Myocyte (in vitro differentiated cells): ENCODE measurements around the gene FAM222A. TPM values are rescaled to one million over a fixed set of nuclear protein-coding genes. Genes with fewer than 3 reads are reported as not detected.
A peak's percentile ranks its signal among the peaks of the same experiment; 100 is the strongest.

Experiments
- DNase-seq: peaks from one replicate; pipeline ENCODE4 v3.0.0-alpha.2; 2012; ENCODE audit warnings: low read depth
- total RNA-seq: library from RNA; depleted of rRNA; stranded (reverse); fragments of >200 nt; gene quantifications from 2 replicates; pipeline ENCODE4 v1.2.3, GENCODE V29; 2014

FAM222A gene
- total RNA-seq, 1 donor from 2014 or later, result 5.7 TPM

DNA sequence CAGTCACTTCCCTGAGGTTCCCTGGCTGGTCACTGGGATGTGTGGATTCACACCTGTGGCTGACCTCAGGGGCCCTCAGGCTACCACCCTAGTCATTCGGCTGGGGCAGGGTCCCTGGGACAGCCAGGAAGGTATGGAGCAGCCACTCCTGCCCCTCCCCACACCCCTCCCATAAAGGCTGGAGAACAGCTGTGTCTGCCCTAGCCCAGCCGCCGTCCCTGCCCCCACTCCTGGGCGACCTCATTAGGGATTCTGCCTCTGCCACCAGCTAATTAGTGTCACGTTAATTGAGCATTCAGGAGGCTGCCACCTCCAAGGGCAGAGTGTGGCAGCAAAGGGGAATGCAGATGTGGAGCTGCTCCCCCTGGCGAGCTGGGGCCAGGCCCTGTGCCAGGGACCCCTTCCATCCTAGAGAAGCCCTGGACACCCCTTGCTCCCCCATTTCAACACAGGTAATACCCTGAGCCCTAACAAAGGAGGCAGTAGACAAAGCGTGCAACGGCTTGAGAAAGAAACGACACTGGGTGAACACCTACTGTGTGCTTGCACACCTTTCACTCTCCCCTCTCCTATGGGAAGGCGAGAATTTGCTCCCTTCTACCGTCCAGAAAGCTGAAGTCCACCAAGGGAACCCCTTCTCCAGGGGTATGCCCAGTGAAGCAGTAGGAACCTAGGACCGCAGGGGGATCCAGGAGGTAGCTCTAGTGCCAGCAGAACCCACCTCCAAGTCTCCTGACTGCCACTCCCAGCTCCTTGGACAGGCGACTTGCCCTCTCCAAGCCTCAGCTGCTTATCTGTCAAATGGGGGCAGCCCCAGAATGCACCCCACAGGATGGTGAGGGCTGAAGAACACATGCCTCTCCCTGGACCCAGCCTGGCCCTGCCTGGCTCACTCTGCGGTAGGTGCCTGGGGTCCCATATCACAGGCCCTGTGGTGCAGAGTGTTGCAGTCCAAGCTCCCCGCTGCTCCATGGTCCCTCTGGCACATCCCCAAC lies 45.1 kb downstream of the FAM222A start:
- no peak for DNase-seq

GRCh38 chr12:109759595-109759994 lies 46.0 kb downstream of the FAM222A start:
- DNase-seq, result no peak

GRCh38 chr12:109760031-109760929 lies 46.7 kb downstream of the FAM222A start:
- peak; percentile 94 for DNase-seq

DNA sequence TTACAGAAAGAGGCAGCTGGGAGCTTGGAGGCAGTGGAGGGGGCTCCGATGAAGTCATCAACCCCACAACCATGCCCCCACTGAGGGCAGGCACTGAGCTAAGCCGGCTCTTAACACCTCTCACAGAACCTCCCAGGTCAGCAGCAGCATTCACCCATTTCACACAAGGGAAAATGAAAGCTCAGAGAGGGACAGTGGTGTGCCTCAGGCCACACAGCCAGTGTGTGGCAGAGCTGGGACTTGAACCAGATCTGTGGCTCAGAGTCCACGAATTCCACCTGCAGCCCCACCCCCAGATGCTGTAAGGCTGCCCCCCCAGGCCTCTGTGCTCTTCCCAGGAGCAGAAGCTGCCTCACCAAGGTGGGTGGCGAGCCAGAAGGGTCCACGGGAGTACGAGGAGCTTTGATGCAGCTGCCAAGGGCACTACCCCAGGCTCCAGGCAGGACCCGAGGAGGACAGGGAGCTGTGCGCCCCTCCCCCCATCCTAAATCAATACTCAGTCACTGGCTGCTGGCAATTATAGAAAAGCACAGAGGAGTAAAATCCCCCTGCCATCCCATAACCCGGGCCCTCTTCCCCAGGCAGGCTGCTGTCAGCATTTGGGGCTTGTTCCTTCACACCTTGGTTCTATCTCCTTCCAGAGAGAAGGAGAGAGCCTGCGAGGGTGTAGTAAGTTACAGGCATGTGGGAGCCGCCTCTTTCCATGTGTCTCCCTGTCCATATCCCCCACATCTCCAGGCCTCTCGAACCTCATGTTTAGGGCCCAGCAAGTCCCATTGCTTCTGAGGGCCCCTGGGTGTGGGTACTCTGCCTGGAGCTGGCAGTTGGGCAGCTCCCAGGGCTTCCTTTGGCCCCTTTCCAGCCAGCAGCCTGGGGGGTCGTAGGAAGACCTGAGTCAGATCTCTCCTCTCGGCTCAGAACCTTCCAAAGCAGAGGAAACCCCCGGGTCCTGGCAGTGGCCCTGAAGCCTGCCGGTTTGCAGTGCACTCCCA lies 47.6 kb downstream of the FAM222A start:
- DNase-seq, result no peak

DNA sequence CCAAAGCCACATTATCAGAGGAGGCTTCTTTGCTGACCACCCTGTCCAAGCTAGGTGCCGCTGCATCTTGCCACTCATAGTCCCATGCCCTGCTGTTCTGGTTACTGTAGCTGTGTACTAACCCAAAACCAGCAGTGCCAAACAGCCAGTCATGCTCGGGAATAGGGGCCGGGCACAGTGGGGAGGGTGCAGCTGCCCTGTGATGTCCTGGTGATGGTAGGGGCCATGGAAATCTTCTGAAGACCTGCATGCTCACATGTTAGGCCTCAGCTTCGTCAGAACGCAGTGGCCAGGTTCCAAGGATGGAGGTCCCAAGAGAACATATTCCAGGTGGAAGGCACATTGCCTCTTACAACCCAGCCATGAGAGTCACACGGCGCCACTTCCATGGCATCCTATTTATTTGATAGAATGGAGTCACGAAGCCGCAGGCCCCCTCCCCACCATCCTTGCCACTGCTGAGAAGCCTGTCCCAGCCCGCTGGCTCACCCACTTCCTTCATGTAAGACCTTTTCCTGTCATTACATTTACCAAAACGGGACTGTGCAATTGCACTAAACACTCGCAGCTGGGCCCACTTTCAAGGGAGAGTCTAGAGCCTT lies 48.5 kb downstream of the FAM222A start:
- no peak for DNase-seq

- DNase-seq, result no peak
Observed at GRCh38 chr12:109762673-109763191, 49.1 kb downstream of the FAM222A start.

GRCh38 chr12:109763201-109763841 lies 49.7 kb downstream of the FAM222A start:
- DNase-seq, result no peak

DNA sequence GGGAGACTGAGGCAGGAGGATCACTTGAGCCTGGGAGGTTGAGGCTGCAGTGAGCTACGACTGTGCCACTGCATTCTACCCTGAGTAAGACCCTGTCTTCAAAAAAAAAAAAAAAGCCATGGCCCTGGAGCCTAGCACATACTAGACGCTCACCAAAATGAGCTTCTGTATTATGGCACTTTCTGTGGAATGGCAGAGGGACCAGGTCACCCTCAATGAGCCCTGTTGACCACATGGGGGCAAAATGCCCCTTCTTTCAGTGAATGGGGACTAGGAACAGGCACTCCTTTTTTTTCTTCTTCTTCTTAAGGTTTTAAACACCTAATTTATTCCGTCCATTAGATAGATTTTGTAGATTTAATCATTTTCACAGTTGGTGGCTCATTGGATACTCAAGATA lies 50.5 kb downstream of the FAM222A start:
- DNase-seq, result no peak

DNA sequence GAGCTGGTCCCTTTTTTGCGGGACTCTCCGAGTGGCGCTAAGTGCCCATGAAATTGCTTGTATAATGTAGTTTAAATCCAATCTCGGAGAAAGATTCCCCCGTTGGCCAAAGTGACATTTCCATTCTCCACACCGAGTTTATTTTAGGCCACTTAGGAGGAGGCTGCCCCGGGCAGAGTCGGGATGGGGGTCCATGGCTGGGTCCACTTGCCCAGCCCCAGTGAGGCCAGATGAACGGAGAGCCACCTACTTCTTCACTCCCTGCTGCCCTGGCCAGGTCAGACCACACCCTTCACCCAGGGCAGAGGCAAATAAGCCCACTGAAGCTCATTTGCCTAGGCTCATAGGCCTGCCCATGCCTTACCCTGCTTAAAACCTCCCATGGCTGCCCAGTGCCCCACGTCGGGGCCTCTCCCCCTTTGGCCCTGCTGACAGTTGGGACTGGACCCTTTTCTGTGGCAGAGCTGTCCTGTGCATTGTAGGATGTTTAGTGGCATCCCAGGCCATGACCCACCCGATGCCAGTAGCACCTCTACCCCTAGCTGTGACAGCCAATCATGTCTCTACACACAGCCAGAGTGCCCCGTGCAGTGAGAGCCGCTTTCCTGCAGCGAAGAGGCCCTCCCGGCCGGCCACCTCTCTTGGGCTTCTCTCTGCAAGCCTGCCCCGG lies 51.3 kb downstream of the FAM222A start:
- DNase-seq, result no peak

DNA sequence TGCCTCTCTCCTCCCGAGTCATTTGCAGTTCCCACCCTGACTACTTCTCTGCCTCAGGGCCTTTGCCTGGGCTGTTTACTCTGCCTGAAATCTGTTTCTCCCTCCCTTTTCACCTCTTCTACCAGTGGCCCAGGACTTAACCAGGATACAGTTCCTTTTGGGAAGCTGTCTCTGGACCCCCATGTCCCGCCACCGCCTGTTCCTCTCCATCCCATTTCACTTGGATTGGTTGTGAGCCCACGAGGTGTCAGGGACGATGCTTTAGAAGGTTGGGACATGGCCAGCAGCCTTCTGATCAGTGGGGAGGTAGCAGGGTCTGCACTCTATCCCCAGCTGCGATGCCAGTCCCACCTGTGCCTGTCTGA lies 51.8 kb downstream of the FAM222A start:
- no peak for DNase-seq

DNA sequence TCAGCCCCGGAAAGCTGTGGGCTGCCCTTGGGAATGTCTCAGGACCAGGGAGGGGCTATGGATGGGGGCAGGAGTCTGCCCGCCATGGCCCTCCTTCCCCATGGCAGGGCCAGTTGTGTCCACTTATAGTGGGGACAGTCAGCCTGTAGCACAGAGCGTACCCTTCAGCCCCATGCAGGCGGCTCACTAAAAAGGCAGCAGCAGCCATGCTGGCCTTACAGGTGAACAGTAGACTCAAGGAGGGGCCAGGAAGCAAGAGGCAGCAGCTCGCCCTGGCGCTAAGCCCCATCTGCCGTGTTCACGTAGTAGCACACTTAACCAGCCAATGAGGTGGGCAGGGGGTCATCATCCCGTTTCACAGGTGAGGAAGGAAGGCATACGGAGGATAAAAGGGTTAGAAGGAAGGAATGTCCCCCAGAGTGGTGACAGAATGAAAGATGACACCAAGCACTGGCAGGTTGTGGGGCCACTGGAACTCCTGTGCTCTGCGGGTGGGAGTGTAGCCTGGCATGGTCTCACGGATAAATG lies 52.7 kb downstream of the FAM222A start:
- DNase-seq, result no peak

DNA sequence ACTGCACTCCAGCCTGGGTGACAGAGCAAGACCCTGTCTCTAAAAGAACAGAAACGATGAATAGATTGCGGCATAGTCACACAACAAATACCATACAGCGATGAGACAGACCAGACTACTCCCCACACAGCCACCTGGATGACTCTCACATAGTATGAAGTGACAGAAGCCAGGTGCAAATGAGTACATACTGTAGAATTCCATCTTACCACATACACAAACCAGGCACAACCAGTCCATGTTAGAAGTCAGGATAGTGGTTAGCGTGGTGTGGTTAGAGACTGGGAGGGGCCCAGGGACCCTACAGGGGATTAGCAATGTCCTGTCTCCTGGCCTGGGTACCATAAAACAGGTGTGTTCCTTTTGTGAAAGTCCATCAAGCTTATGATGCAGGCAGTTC lies 53.8 kb downstream of the FAM222A start:
- peak; percentile 51 for DNase-seq

GRCh38 chr12:109767991-109768900 lies 54.6 kb downstream of the FAM222A start:
- peak; percentile 32 for DNase-seq

DNA sequence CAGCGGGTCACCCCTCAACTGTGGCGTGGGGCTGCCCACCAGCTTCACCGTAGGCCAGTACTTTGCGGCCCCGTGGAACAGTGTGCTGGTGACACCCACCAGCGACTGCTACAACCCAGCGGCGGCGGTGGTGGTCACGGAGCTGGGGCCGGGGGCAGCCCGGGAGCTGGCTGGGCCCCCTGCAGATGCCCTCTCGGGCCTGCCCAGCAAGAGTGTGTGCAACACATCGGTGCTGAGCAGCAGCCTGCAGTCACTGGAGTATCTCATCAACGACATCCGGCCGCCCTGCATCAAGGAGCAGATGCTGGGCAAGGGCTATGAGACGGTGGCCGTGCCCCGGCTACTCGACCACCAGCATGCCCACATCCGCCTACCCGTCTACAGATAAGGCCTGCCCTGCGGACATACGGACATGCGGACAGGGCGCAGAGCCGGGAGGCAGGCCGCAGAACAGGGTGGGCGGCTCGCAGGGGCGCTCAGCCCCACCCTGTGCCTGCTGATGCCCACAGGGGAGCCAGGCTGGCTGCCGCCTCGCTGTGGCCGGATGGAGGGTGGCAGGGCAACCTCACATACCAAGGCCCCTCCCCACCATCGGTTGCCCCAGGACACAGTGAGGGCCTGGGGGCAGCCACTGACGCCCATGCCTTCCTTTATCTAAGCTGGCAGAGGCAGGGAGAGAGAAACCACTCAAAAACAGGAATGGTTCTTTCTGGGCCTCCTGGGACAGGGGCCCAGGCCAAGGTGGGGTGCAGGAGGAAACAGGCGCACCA lies 55.5 kb downstream of the FAM222A start:
- DNase-seq, result no peak

DNA sequence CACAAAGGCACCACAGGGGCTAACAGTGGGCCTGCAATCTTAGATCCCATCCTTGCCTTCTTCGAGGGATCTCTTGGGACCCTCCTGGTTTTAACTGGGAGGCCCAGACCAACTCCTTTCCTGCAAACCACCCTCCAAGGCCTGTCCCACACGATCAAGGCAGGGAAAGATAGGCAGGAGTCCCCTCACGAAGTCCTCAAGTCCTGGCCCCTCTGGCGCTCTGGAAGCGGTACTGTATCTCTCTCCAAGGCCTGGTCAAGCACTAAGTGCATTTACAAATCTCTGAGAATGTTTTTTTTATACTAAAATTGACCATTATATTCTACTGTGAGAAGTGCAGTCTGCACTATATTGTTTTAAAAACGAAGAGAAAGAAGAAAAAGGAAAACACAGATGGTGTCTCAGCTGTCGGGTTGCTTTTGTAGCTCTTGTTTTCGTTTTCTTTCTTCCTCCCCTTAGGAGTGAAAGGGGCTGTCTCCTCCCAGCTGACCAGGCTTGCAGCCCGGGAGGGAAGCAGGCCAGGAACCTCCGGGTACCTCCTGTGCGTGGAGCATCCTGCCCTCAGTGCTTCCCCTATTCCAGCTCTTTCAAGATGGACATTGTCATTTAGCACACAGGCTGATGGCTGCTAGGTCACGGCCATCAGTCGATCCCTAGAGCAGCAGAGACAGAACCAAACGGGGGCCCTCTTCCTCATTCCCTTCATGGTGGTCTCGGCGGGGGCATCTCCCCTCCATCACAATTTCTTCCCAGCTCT lies 56.7 kb downstream of the FAM222A start:
- no peak for DNase-seq
